ENCODE results near the gene MANEAL.

The MANEAL gene

DNA sequence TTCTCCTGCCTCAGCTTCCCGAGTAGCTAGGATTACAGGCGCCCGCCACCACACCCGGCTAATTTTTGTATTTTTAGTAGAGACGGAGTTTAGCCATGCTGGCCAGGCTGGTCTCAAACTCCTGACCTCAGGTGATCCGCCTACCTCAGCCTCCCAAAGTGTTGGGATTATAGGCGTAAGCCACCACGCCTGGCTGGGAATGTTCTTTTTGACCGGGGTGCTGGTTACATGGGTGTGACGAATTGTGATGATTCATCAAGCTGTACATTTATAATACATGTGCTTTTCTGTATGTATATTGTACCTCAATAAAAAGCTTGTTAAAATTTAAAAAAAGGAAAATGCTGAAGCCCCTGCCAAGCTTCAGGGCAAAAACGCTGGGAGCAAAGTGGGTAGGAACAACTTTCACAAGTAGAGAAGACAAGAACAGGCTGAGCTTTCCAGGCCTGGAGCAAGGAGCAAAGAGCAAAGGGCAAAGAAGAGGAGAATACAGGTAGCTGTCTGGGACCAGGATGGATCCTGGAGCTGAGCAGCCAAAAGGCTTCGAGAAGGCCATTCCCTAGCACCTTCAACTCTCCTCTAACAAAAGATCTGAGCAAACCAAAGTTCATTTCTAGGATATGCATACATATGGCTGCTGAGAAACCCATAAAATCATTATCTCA, 34.9 kb downstream of the MANEAL start:
- no peak for DNase-seq (ENCODE audit: low spot score)

DNA sequence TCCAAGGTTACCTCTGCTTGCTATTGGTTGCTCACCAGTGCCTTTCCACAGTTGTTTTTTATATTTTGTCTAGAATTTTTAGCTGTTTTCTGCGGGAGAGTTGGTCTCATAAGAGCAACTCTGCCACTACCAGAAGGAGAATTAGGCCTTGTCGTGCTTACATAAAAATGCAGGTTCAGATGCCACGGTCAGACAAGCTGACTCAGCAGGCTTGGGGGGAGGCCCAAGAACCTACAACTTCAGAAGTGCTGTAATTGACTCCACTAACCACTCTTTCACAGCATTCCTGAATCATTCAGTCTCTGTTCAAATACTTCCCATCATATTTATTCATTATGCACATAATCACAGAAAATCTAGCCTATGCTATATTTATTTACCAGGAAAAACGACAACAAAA, 37.5 kb downstream of the MANEAL start:
- no peak for DNase-seq (ENCODE audit: low spot score)

DNA sequence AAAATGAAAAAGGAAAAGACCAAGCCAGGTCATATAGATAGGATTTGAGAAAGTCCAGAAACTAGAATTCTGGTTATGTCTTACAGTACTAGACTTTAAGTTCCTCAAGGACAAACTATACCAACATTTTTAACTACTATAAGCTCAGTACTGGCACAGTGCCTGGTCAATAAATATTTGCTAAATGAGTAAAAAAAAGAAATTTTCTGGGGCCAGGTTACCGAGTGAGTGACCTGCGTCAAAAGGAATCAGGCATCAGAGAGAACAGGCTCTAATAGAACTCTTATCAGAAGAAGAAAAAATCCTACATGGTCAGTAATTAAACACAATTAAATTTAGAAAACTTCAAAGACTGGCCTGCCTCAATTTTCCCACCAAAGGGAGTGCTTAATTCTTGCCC, 38.2 kb downstream of the MANEAL start:
- no peak for DNase-seq (ENCODE audit: low spot score)

DNA sequence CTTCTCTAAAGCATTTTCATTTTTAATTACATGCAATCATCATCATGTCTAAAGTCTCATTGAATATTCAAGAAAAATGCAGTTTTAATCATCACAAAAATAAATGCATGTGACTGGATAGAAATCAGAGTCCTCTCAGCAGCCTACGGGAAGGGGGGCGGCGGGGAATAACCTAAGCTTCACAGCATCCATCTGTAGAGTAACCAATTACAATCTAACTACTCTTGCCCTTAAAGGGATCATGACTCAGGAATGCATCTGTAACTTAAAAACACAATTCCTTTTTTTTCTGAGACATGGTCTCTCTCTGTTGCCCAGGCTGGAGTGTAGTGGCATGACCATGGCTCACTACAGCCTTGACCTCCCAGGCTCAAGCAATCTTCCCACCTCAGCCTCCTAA, 43.1 kb downstream of the MANEAL start:
- DNase-seq (ENCODE audit: low spot score) = no peak

DNA sequence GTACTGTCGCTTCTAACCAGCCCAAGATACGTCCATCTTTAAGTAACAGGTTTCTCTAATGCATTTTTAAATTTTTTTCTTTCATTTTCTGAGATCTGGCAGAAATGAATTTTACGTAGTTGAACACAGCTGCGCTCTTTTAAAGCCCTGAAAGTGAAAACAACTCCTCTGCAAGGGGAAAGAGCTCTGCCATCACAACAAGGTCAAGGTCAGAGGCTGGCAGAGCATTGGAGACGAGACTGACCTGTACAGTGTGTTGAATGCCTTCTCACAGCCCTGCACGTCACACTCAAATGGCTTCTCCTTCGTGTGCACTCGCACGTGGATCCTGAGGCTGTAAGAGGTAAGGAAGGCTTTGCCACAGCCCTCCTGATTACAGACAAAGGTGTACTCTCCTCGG, 46.0 kb downstream of the MANEAL start:
- no peak for DNase-seq (ENCODE audit: low spot score)

DNA sequence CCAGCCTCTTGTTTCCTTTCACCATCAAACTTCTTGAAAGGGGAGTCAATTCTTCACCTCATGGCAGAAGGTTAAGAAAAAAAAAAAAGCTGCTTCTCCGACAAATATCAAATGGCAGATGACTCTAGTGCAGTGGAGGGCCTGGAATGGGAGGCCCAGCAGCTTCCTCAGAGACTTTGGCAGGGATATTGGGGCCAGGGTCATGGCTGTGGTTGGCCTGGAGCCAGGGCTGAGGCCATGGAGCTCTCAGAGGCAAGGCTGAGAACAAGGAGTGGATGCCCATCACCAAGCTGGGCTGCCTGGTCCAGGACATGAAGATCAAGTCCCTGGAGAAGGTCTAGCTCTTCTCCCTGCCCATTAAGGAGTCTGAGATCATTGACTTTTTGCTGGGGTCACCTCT, 47.1 kb downstream of the MANEAL start:
- DNase-seq (ENCODE audit: low spot score) = no peak

DNA sequence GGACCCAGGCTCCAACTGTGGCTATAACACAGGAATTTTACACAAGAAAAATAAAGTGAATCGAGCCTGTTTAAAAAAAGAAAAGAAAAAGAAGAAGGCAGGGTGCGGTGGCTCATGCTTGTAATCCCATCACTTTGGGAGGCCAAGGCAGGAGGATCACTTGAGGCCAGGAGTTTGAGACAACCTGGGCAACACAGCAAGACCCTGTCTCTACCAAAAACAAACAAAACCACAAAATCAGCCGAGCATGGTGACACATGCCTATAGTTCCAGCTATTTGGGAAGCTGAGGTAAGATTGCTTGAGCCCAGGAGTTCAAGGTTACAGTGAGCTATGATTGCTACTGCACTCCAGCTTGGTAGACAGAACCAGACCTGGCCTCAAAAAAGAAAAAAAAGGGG, 48.0 kb downstream of the MANEAL start:
- DNase-seq (ENCODE audit: low spot score) = no peak

DNA sequence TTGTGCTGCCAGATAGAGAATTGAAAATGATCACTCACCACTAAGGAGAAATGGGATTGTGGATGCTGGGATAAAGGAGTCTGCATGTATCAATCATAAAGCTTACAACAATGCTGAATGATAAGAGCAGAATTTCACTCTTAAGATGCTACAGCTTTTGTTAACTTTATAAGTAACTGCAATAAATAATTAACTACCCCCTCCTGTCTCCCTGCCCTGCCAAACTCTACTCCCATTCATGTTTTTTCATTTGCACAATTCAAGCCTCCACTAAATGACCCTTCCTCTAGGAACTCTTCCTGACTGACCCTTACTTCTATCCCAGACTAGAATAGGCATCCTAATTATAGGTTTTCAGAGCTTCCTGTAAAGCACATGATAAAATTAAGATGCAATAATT, 50.9 kb downstream of the MANEAL start:
- DNase-seq (ENCODE audit: low spot score) = no peak

DNA sequence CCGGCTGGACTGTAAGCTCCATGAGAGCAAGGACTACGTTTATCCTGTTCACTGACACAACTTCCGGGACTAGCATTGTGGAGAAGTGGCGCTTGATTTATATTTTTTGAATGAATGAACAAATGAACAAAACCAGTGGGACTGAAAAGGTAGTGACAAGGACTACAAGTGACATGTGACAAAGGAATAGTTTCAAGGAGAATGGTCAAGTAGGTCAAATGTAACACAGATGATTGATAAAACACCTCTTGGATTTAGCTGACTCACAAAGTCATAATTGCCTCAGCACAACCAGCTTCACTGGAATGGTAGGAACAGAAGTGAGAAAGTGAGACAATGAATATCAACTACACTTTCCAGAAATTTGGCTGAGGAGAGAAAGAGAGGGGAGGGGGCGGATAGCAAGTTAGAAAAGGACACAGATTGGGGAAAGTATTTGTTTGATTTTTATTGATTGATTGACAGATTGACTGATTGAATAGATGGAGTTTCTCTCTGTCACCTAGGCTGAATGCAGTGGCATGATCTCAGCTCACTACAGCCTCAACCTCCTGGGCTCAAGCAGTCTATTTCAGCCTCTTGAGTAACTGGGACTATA, 51.5 kb downstream of the MANEAL start:
- DNase-seq (ENCODE audit: low spot score) = no peak

DNA sequence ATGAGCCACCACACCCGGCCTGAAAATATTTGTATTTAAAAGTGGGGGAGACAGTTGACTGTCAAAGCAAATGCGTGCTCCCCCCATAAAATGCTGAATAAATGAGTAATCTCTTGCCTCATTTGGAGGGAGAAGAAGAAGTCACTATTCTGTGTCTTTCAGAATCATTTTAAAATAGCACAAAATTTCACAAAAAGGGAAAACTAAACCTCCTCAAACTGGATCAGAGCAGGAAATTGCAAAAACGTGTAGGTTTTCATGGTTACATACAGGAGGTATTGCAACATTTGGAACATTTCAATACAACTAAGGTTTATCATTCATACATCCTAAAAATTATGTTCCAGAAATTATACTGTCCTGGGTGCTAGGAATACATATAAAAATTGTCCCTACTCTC, 52.1 kb downstream of the MANEAL start:
- DNase-seq (ENCODE audit: low spot score) = no peak

DNA sequence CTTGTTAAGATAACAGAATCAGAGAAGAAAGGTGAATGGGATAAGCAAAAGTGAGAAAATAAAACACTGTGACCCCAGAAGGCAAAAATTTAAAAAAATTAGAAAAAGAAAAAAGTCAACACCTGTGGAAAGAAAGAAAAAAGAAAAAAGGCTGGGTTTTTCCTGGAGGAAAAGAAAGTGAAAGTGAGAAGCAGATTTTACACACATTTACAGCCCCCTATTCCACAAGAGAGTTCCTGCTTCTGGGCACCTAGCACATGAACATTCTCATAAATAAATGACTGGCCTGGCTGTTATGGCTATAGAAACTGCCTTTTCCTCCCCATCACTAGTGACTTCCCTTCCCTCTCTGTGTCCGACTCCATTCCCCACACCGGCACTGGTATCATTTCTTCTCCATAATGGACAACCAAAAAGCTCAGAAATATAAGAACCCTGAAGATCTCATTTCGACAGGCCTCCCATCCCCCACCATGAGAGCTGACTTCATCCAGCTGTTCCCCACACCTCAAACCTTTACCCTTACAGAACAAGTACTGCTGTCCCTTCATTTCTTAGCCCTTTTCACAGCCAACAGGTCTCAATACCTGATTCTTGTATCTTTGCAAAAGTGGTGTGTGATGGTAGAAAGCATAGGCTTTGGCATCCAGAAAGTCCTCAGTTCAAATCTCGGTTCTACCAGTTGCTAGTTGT, 53.1 kb downstream of the MANEAL start:
- DNase-seq (ENCODE audit: low spot score) = no peak

DNA sequence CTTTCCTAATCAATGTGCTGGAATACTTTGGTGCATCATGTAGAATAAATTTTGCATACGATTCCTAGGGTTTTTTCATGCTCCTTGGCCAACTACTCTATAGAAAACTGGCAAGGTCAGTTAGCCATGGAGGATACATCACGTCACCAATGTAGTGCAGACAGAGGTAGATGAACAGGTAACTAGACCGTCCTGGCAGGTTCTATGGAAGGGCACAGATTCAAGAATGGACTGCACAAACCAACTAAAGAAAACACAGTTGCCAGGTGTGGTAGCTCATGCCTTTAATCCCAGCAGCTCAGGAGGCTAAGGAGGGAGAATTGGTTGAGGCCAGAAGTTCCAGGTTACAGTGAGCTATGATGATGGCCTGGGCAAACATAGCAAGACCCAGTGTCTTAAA, 55.8 kb downstream of the MANEAL start:
- no peak for DNase-seq (ENCODE audit: low spot score)

DNA sequence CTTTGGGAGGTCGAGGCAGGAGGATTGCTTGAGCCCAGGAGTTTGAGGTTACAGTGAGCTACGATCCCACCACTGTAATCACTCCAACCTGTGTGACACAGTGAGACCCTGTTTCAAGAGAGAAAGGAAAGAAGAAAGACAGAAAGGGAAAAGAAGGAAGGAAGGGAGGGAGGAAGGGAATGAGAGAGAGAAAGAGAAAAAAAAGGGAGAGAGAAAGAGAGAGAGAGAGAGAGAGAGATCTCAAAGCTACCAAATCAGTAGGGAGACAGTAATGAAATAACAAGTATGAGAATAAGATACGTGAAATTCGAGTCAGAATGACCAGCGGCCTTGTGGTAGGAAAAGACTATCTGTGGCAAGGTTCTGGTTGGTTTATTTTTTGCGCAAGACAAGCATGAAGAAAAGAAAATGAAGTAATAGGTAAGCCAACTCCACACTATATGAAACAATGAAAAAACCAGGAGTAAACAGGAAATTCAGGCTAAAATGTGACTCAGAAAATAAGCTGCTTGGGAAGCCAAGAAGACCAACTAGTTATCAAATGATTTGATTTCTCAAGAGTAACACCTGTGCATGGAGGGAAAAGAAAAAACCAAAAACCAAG, 56.8 kb downstream of the MANEAL start:
- no peak for DNase-seq (ENCODE audit: low spot score)
